HG02571 (cell line): Measurements from ENCODE around the gene TRIO.
"Not testable (repeated sequence)": the region's sequence is repeated elsewhere in the genome, so short reads cannot be mapped to it uniquely, and the experiment has no call there.

Source experiments
- ATAC-seq: cut with Tn5 transposase; IDR thresholded peaks from one replicate; pipeline ENCODE4 v1.9.1; 2021; ENCODE audit warnings: mild to moderate bottlenecking, moderate library complexity; ENCODE audit not compliant: unreplicated experiment

Gene TRIO

DNA sequence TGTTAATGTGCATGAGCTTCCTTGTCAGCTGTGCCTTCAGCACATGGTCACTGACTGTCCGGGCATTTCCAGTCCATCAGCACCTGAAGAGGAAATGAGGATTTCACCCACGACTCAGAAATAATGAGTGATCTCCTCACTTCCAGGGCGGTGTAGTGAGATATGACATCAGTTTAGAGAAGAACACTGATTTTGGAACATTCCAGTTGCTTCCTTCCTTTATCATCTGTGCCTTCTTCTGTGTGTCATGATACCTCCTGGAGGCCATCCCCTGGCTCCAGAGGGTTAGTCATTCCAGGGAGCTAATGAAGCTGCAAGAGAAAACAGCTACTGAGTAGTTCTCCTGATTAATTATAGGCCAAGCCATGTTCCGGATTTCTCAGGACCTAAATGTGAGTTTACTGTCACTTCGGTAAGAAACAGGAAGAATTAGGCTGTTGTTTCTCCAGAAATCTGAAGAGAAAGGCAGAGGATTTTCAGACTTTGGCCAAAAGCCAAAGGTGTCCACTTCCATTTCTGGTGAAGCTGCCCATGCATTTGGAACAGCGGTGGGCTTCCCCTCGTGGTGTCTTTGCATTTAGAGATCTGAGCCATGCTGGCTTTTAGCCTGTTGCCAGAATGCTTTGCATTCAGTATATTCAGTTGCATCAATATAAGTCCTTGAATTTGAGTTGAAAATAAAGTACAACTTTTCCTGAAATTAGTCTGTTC, 277.1 kb downstream of the TRIO start:
- no peak for ATAC-seq

DNA sequence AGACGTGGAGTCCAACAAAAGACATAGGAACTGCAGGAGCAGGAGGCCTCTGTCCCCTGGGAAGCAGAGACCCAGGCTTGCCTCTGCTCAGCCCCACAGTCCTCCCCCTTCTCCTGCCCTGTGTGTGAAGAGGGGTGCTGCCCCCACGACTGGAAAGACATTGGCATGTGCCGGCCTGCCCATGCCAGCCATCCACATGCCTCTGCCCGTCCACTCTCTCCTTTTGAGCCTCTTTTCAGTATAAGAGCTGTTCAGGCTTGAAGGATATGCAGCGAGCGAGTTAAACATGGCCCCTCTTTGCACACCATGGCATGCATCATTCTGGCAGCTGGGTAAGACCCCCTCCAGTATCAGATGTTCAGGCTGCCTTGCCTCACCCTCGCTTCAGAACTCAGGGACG, 278.7 kb downstream of the TRIO start:
- no peak for ATAC-seq

DNA sequence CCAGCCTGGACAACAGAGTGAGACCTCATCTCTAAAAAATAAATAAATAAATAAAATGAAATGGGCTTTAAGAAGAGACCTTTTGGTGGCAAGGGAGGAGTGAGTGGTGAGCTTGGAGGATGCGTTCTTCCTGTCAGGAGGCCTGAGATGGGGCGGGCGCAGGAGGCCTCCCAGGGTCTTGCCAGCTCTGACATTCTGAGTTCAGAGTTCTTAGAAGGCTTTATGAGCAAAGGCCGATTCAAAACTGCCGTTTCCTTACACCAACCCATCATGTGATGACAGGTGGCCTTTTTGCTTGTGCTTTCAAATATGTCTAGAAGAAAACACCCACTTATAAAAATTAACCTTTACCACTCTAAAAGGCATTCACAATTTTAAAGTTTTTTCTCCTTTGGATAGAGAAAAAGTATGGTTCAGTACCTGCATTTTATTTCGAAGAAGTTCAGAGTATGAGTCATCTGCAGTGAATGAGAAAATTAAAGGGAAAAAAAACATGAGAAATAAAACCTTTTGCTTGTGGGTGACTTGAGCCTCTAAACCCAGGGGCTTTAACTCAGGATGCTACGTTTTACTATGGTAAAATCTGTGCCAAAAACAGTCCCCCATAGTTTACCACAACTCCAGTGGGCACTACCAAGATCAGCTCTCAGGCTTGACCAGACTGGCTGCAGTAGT, 281.0 kb downstream of the TRIO start:
- ATAC-seq, result no peak

DNA sequence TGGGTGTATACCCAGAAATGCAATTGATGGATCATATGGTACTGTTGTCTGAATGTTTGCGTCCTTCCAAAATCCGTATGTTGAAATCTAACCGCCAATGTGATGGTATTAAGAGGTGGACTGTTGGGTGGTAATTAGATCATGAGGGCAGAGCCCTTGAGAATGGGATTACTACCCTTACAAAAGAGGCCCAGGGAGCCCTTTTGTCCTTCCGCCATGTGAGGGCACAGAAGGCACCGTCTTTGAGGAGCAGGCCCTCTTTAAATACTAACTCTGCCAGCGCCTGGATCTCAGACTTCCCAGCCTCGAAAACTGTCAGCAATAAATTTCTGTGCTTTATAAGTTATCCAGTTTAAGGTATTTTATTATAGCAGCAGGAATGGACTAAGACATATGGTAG, 282.4 kb downstream of the TRIO start:
- ATAC-seq, result no peak

DNA sequence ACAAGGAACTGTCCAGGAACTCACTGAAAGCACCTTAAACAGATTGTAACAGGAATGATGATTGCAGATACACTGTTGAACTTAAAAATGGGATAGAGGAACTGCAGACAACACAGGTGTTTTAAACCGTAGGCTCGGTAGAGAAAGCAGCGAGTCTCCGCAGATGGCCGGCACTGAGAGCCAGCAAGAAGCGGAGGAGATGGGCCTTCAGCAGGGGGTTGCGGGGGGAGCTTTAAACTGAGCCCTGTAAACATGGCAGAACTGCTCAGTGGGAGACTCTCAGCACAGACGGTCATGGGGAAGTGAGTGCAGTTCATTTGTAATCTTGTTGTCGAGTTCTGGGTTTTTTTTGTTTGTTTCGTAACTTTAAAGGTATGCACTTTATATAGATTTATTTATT, 283.4 kb downstream of the TRIO start:
- ATAC-seq, result no peak

DNA sequence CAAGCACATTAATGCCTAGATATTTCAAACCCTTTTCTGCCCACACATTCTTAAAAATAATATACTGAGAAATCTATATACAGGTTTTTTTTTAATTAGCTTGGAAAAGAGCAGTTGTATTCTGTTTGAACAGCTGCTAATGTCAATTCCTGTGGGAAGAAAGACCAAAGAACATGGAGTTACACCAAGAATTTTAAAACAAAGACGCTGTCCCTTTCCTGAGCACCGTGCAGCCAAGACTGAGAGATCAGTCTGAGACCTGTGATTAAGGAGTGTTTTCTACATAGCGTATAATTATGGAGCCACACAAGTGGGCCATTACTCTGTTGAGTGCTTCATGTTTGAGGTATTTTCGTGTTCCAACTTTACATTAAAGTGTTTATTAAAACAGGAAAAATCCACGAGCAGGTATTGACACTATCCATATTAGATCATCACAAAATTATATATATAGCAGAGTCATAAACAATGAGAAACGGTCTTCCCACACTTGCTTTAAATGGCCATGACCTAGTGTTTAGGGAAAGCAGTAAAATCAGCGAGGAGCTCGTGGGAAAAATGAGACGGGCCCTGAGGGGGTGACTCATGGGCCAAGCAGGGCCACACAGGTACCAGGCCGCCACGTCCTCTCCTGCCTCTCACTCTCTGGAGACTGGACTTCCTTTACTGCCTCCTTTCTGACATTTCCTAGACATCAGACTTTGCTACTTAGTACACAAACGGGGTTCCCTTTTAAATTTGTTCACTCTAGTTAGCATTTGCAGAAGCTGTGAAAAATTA, 285.4 kb downstream of the TRIO start:
- no peak for ATAC-seq

DNA sequence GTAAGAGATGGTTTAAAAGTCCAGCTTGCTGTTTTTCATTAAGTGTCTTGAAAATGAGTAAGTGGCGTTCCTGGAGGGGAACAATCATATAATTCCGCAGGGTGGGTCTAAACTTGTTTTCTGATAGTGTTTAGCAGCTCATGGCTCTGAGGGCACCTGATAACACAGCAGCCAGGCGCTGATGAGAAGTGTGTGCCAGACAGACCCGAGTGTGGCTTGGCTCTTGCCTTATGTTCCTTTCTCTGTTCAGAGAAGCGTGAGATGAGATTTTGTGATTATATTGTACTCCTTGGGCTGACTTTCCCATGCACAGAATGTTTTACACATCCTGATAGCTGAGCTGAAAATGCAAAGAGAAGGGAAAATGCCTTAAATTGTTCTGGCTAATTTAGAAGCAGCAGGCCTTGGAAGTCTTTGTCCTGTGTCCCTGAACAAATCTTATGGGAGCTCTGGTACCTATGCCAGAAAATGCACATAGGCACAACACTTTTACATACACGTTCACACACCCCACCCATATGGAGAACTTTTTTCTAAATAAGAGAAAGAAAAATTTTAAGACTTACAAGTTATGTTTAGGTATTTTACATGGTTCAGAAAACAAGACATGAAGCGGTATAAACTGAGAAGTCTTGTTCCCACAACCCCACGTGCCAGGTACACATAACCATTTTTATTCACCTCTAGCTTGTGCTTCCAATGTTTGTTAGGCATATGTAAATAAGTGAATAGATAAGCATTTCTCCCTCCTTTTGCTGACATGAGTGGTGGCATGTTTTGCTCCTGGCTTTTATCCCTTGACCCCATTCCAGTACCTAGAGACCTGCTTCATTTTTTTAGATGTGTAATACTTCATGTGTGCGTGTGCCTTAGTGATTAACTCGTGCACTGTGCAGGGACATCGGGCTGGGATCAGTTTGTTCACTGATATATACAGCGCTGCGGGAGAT, 286.2 kb downstream of the TRIO start:
- no peak for ATAC-seq

DNA sequence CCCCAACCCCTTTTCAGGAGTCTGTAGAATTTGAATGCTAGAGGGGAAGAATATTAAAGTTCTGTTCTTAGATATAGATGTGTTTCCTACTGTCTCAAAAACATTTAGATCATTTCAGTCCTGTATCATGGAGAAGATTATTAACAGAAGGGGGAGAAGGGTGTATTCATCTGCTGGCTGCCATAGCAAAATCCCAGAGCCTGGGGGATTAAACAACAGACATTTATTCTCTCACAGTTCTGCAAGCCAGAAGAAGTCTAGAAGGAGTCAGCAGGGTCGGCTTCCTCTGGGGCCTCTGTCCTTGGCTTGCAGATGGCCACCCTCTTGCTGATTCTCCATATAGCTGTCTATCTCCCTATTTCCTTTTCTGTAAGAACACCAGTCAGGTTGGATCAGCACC, 288.4 kb downstream of the TRIO start:
- ATAC-seq, result no peak

DNA sequence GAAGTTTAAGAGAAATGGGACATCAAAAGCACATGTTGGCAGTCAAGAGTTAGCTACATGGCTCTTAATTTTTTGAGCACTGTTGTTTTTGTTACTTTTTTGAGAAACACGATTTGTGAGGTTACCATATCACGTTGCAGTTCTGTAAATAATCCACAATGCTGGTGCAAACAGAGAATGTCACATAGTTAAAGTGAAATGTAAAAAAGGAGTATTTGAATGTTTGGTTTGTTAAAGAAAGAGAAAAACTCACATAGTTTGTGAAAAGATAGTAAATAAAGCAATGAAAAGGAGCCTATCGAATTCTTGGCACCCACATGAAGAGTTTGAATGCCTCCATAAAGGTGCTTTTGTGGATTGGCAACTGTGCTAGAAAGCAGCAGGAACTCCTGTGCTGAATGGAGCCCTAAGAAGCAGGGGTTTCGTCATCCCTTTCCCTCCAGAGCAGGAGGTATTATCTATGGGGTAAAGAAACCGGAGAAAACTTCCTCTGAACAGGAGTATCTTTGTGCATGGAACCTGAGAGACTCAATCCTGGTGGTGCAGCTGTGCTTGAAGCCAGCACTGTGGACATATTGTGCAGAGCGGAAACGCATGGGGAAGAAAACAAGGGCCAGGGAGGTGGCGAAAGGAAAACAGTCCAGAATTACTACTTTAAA, 289.9 kb downstream of the TRIO start:
- ATAC-seq, result no peak

DNA sequence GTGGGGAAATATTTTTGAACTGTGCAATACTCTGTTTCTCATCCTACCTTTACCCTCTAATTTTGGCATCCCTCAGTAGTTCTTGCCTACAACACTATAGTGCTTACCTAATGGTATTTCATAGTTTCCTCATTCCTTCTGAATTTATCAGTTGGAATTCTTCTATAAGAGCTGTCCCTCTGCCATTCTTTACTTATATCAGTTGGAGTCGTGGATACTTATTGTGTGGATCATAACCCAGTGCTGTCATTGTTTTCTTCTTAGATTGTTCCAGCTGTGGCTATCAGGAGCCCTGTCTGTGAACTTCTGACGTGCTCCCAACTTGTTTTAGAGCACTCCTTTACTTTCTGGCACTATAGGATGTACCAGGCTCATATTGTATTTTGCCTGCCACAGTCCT, 292.3 kb downstream of the TRIO start:
- ATAC-seq, result no peak

DNA sequence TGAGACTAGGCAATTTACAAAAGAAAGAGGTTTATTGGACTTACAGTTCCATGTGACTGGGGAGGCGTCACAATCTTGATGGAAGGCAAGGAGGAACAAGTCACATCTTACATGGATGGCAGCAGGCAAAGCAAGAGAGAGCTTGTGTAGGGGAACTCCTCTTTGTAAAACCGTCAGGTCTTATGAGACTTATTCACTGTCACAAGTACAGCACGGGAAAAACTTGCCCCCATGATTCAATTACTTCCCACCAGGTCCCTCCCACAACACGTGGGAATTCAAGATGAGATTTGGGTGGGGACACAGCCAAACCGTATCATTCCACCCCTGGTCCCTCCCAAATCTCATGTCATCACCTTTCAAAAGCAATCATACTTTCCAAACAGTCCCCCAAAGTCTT, 293.0 kb downstream of the TRIO start:
- ATAC-seq, result not testable (repeated sequence)

DNA sequence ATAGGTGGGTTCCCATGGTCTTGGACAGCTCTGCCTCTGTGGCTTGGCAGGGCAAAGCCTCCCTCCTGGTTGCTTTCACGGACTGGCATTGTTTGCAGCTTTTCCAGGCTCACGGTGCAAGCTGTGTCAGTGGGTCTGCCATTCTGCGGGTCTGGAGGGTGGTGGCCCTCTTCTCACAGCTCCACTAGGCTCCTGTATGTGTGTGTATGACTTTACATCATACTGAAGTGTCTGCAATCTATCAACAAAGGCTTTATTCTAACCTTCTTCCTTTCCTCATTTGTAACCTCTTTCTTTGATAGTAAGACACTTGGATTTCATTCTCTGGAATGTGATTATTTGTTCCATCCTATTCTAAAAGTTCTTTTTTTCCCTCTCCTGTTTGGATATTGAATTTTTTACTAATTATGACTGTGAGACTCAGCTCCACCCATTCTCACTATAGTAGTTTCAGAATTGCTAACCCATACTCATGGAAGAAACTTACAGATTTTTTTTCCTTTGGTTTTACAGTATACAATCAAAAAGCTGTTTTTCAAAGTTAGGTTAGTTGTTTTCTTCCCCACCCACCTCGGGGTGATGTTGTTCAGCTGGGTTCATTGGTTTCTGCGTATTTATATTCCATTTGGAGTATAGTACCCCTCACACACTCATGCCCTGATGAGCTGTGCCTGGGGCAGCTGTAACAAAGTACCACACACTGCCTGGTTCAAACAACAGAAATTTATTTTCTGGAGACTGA, 293.8 kb downstream of the TRIO start:
- ATAC-seq, result no peak

DNA sequence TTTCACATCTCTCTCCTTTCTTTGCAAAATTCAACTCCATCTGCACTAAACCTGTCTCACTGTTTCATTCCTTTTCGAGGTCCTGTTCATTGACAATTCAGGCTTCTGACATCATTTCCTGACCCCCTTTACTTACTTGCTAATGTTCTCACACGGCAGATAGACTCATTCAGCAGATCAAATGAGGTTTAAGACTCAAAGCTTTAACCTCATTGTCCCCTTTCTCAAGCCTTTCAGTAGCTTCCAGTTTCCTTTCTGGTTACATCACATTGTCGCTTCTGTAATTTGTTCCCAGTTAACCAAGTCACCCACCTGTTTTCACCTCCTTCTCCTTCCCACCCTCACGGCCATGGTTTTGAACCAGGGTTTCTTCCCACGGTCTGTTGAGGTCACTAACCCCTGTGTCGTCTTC, 295.1 kb downstream of the TRIO start:
- no peak for ATAC-seq

DNA sequence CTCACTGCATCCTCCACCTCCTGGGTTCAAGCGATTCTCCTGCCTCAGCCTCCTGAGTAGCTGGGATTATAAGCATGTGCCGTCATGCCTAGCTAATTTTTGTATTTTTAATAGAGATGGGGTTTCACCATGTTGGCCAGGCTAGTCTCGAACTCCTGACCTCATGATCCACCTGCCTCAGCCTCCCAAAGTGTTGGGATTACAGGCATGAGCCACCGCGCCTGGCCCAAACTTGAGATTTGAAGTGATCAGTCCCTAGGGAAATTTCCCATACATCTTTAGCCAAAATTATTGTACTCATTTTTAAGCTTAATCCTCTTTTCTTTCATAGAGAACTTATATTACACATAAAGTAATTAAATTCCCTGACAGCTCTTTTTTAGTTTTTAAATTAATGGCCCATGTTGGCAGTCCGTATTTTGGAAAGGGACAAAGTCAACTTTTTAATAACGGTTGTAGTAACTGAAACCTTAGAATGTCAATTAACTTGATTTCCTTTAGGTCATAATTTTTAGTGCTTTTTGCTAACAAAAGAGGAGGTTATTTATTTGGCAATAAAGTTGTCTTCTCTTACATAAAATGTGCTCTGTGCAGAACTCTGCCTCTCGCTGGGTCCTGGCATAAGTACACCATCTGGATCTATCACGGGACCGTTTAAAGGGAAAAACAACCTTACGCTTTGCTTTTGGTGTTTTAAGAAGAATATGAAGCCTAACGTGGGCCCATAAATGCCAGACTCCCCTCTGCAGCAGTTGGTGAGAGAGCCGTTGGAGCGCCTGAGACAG, 296.1 kb downstream of the TRIO start:
- no peak for ATAC-seq

DNA sequence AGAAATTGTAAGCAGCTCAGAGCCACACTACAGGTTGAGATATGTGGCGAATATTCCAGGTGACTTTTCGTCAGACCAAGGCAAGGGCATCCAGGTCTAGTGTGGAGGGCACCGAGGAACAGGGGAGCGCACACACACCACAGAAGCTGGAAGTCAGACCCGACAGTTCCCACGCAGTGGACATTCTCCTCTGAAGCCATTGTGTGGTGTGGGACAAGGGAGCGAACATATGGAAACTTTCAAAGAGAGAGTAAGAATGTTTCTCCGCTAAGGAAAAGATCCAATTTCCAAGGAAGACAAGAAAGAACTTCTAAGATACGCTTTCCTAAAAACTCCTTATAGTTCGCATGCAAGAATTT, 297.1 kb downstream of the TRIO start:
- no peak for ATAC-seq

DNA sequence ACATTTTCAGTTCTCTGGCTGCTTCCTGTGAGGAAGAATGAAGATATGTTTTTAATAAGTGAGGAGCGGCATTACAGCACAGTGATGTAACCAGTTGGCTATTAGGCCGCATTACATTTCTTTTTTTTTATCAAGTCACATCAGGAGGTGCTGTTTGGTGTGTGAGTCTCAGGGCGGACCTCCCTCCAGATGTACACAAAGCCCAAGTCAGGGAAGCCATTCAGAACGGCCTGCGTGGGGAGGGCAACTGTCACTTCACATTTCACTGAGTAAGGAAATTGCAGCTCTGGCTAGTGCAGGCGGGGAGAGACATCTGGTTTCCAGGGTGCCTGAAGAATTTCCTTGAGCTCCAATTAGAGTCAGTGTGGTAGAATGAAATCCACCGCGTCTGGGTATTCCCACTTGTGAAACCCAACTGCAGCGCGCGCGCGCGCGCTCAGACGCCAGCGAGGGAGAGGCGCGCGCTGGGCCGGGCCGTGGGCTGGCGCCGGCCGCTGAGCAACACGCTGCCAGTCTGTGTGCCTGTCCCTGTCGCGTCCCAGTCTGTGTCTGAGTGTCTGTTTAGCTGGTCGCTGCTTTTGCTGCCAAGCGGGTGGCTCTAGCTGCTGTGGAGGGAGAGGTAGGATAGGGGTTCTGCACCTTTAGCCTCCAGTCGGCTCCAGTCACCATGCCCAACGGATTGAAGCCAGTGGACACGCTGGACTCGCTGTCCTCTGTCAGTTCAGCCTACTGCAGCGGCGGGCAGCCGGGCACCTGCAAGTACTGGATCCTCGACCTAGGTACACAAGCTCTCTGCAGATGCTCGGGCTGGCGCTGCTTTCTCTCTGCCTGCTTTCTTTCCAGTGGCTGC, 297.7 kb downstream of the TRIO start:
- no peak for ATAC-seq

DNA sequence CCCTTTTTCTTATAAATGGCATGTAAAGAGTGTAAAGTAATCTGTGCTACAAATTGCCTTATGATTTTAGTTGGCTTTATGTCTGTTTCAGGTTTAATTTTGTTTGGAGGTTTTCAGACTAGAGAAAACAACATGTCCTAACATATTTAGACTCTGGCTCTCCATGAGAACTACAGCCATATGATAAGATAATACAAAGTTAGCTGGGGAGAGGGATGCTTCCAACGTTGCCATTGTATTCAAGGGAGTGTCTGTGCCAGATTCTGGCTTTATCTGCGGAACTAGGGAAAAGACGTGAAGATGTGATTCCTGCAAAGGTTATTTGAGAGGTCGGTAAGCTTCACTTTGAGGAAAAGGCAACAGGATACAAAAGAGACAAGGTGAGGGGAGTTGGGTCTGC, 298.5 kb downstream of the TRIO start:
- ATAC-seq, result no peak

DNA sequence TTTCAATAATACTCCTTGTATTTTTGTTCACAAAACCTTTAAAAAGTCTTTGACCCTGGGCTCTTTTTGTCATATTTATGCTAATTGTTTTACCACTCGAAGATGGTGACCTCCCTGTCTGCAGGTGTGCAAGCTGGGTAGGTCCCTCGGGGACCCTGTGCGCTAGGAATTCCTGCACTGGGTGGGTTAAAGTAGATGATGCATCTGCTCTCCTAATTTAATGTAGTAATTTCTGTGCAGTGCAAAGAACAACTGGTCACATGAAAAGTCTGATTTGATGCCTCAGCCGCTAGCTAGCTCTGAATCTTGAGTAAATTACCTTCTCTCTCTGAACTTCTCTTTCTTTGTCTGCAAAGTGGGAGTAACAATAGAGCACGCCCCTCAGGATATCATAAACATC, 299.4 kb downstream of the TRIO start:
- no peak for ATAC-seq
